Right lobe of liver (tissue), 4 donors: ENCODE measurements around the gene GRIA4.

Experiments
- CTCF ChIP-seq, 4 donors: fragments of 200-600 bp in 3 of 4; fragments of 450-650 bp in 1 of 4; IDR thresholded peaks; one replicate each; pipeline versions ENCODE4 v1.5.1 to v1.8.0; 2016 to 2022; ENCODE audit warnings: antibody characterized with exemption in 4 of 4, mild to moderate bottlenecking in 2 of 4
- POLR2A ChIP-seq: fragments of 450-650 bp; IDR thresholded peaks from one replicate; pipeline ENCODE4 v1.6.1; 2017; ENCODE audit warnings: antibody characterized with exemption, mild to moderate bottlenecking
- donor health status: DM: no; HTN: no; CAD: no.
- donor health status: DM: no; HTN: no; CAD: no.
- donor health status: DM: no; HTN: yes; CAD: no.

- TF ChIP-seq CTCF (IDR thresholded peaks at IDR 0.05) (no peak), POLR2A (no peak)
Observed at GRCh38 chr11:105899772-105900171, 289.9 kb downstream of the GRIA4 start.
